Measurements from ENCODE around the gene KIAA0232.
A peak's percentile ranks its signal among the peaks of the same experiment; 100 is the strongest.

Gene KIAA0232

DNA sequence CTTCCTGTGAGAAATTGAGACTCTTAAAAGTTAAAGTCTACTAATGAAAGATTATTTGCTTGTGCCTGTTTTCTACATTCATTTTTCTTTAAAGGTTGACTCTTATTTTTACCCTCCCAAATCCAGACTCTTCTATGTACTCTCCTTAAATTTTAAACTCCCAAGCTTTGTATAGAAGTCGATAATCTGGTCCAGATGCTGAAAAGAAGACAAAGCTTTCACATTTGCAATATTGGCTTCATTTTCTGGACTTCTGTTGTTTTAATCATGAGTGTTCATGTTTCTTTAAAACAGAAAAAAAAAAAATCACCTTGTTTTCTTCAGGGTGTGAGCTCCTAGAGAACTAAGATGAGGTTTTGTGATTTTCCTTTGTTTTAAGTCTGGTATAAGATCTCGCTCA is 73.9 kb downstream of the KIAA0232 start:
- TF ChIP-seq, protein P1, sequence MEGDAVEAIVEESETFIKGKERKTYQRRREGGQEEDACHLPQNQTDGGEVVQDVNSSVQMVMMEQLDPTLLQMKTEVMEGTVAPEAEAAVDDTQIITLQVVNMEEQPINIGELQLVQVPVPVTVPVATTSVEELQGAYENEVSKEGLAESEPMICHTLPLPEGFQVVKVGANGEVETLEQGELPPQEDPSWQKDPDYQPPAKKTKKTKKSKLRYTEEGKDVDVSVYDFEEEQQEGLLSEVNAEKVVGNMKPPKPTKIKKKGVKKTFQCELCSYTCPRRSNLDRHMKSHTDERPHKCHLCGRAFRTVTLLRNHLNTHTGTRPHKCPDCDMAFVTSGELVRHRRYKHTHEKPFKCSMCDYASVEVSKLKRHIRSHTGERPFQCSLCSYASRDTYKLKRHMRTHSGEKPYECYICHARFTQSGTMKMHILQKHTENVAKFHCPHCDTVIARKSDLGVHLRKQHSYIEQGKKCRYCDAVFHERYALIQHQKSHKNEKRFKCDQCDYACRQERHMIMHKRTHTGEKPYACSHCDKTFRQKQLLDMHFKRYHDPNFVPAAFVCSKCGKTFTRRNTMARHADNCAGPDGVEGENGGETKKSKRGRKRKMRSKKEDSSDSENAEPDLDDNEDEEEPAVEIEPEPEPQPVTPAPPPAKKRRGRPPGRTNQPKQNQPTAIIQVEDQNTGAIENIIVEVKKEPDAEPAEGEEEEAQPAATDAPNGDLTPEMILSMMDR (IDR thresholded peaks at IDR 0.05; ENCODE audit: insufficient read depth, low read depth, low read length, missing control alignments) = no peak
- no peak overlapping the region for H3K4me3 ChIP-seq (ENCODE audit: low read depth, low read length)
- DNase-seq (ENCODE audit: low read depth) = no peak

DNA sequence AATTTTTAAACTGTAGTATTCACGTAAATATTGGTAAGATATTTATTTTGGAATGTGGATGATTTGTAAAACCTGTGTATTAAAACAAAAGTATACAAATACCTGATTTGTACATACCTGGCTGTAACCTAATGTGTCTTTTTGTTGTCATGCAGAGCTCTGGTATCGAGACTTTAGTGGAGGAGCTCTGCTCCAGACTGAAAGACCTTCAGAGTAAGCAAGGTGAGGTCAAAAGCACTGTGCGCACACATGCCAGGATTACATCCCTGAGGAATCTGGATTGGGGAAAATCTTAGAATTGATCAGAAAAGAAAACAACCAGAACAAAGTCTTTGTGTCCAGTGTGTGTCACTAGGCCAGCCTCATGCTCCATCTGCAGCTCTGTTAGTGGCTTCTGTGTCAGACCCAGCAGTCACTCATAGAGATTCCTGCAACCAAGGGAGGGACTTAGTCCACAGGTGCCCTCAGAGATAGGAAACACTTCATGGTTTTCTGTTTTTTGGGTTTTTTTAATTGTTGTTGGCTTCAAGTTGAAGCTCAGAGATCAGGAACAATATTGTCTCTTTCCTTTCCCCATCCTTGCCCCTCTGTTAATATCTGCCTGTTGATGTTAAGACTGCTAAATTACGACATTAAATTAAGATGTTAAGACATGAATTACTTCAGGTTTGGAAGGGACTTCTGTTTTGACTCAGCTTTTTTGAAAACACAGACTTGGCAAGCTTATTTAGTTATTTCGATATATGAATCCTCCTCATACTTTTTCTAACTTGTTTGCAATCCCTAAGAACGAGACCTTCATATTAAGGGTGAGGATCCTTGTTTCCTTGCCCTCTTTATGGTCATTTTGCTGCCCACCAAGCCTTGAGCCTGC is 74.7 kb downstream of the KIAA0232 start:
- no peak for DNase-seq (ENCODE audit: low read depth)
- TF ChIP-seq, protein P1 (IDR thresholded peaks at IDR 0.05; ENCODE audit: insufficient read depth, low read depth, low read length, missing control alignments) = no peak
- no peak overlapping the region for H3K4me3 ChIP-seq (ENCODE audit: low read depth, low read length)

DNA sequence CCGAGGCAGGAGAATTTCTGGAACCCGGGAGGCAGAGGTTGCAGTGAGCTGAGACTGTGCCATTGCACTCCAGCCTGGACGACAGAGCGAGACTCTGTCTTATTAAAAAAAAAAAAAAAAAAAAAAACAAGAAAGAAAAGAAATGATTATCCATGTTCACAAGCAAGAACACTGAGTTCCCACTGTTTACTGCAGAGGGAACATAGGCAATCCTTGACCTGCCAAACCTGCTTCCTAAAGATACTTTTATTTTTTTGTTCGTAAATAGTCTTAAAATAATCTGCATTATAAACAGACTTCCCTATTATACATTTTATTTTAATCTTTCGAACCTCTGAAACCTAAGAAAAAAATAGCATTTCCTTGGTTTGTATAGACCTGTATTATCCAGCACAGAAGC is 76.5 kb downstream of the KIAA0232 start:
- TF ChIP-seq, protein P1 (IDR thresholded peaks at IDR 0.05; ENCODE audit: insufficient read depth, low read depth, low read length, missing control alignments) = no peak
- DNase-seq (ENCODE audit: low read depth) = no peak
- H3K4me3 ChIP-seq (ENCODE audit: low read depth, low read length) = no peak overlapping the region

DNA sequence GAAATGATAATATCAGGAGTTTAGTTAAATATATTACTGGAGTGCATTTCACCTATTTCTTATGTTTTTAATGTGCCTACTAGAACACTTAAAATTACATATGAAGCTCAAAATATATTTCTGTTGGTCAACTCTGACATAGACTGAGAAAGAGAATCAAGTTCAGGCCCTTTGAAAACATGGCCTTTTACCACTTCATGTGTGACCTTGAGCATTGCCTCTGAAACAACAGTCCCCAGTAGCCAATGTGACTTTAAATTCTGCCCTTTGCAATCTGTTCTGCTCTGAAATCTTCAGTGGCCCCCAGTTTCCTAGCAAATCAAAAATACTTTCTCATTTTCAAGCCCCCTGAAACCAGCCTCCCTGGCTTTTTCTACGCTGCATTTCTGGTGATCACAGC is 77.0 kb downstream of the KIAA0232 start:
- H3K4me3 ChIP-seq (ENCODE audit: low read depth, low read length) = no peak overlapping the region
- TF ChIP-seq, protein P1 (IDR thresholded peaks at IDR 0.05; ENCODE audit: insufficient read depth, low read depth, low read length, missing control alignments) = no peak
- no peak for DNase-seq (ENCODE audit: low read depth)

DNA sequence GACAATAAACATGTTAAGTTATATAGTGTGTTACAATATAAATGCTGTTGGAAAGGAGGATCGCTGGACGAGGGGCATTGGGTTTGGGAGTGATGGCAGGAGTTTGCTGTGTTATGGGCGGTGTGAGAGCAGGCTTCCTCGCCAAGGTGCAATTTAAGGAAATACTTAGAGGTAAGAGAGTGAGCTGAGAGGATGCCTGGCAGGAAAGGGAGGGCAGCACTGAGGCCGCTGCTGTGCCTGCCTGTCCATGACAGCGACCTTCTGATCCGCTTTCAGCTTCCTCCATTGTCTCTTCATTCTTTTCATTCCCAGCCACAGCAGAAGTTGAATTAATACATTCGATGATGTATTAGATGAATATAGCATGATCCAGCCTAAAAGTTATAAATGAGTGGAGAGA is 85.9 kb downstream of the KIAA0232 start:
- H3K4me3 ChIP-seq (ENCODE audit: low read depth, low read length) = no peak overlapping the region
- TF ChIP-seq, protein P1 (IDR thresholded peaks at IDR 0.05; ENCODE audit: insufficient read depth, low read depth, low read length, missing control alignments) = no peak
- DNase-seq (ENCODE audit: low read depth) = no peak

DNA sequence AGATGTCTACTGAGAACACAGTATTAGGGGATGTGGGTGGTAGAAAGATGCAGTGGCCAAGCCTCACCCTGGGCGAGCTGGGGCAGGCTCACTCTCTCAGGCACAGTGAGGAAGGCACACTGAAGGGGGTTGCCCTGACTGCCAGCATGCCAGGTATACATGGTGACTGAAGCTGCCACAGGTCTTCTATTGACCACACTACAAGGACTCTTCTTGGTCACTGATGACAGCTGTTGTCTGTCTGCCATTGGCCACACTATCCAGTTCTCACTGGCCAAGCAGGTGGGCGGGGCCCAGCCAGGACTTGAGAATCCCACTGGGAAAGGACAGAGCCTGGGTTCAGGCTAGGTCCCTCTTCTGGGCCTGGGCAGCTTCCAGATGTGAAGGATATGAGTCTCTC is 87.4 kb downstream of the KIAA0232 start:
- no peak overlapping the region for H3K4me3 ChIP-seq (ENCODE audit: low read depth, low read length)
- TF ChIP-seq, protein P1 (IDR thresholded peaks at IDR 0.05; ENCODE audit: insufficient read depth, low read depth, low read length, missing control alignments) = no peak
- DNase-seq (ENCODE audit: low read depth) = no peak

DNA sequence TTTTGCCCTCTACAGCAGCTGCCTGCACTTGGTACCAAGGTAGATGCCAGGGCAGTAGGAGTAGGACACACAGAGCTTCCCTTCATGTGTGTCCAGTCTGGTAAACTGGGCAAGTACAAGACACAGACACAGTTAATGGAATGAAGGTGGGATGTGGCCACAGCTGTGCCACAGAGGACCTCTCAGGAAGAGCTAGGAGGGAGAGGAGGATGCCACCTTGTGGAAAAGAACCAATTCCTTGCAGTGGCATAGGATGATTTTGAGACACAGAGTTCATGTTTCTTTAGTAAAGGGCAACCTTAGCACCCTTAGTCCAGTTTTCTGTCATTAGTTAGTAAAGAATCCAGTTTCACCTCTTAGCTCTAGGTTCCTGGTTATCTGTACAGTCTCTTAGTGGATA is 90.8 kb downstream of the KIAA0232 start:
- TF ChIP-seq, protein P1 (IDR thresholded peaks at IDR 0.05; ENCODE audit: insufficient read depth, low read depth, low read length, missing control alignments) = no peak
- peak; percentile 18 for DNase-seq (ENCODE audit: low read depth)
- H3K4me3 ChIP-seq (ENCODE audit: low read depth, low read length) = no peak overlapping the region
